Measurements from ENCODE around the gene TENT4B.

TENT4B gene

GRCh38 chr16:50273888-50274325 lies 120.8 kb downstream of the TENT4B start:
- Histone ChIP-seq H3K4me1 (ENCODE audit: control insufficient read depth, insufficient read depth, low read length) (peaks cover 4% of the 10 kb centered on the region), H3K9me3 (ENCODE audit: control insufficient read depth, low read length) (no peaks in the 10 kb centered on the region), H3K27me3 (ENCODE audit: control insufficient read depth, insufficient read depth, low read length) (no peaks in the 10 kb centered on the region), H3K9ac (ENCODE audit: low read length) (peak overlapping the region; percentile 20), H3K4me3 (ENCODE audit: low read length) (no peak overlapping the region), H3K36me3 (ENCODE audit: control insufficient read depth, insufficient read depth, low read length) (no peaks in the 10 kb centered on the region)

GRCh38 chr16:50274326-50275097 lies 121.4 kb downstream of the TENT4B start:
- Histone ChIP-seq H3K9me3 (ENCODE audit: control insufficient read depth, low read length) (no peaks in the 10 kb centered on the region), H3K4me3 (ENCODE audit: low read length) (no peak overlapping the region), H3K27me3 (ENCODE audit: control insufficient read depth, insufficient read depth, low read length) (no peaks in the 10 kb centered on the region), H3K36me3 (ENCODE audit: control insufficient read depth, insufficient read depth, low read length) (no peaks in the 10 kb centered on the region), H3K4me1 (ENCODE audit: control insufficient read depth, insufficient read depth, low read length) (peaks cover 10% of the 10 kb centered on the region), H3K9ac (ENCODE audit: low read length) (peak overlapping the region; percentile 25)

GRCh38 chr16:50275098-50275415 lies 122.0 kb downstream of the TENT4B start:
- Histone ChIP-seq H3K27me3 (ENCODE audit: control insufficient read depth, insufficient read depth, low read length) (no peaks in the 10 kb centered on the region), H3K4me1 (ENCODE audit: control insufficient read depth, insufficient read depth, low read length) (peaks cover 12% of the 10 kb centered on the region), H3K9me3 (ENCODE audit: control insufficient read depth, low read length) (no peaks in the 10 kb centered on the region), H3K36me3 (ENCODE audit: control insufficient read depth, insufficient read depth, low read length) (no peaks in the 10 kb centered on the region), H3K9ac (ENCODE audit: low read length) (no peak overlapping the region), H3K4me3 (ENCODE audit: low read length) (no peak overlapping the region)

- Histone ChIP-seq H3K36me3 (ENCODE audit: control insufficient read depth, insufficient read depth, low read length) (no peaks in the 10 kb centered on the region), H3K4me3 (ENCODE audit: low read length) (no peak overlapping the region), H3K9ac (ENCODE audit: low read length) (no peak overlapping the region), H3K27me3 (ENCODE audit: control insufficient read depth, insufficient read depth, low read length) (no peaks in the 10 kb centered on the region), H3K9me3 (ENCODE audit: control insufficient read depth, low read length) (no peaks in the 10 kb centered on the region), H3K4me1 (ENCODE audit: control insufficient read depth, insufficient read depth, low read length) (peaks cover 12% of the 10 kb centered on the region)
Observed at GRCh38 chr16:50275428-50276325, 122.6 kb downstream of the TENT4B start.

GRCh38 chr16:50276326-50276640 lies 123.2 kb downstream of the TENT4B start:
- Histone ChIP-seq H3K4me1 (ENCODE audit: control insufficient read depth, insufficient read depth, low read length) (peaks cover 12% of the 10 kb centered on the region), H3K9me3 (ENCODE audit: control insufficient read depth, low read length) (no peaks in the 10 kb centered on the region), H3K27me3 (ENCODE audit: control insufficient read depth, insufficient read depth, low read length) (no peaks in the 10 kb centered on the region), H3K9ac (ENCODE audit: low read length) (no peak overlapping the region), H3K36me3 (ENCODE audit: control insufficient read depth, insufficient read depth, low read length) (no peaks in the 10 kb centered on the region), H3K4me3 (ENCODE audit: low read length) (no peak overlapping the region)

GRCh38 chr16:50276801-50277555 lies 123.9 kb downstream of the TENT4B start:
- no peak overlapping the region for H3K4me3 ChIP-seq (ENCODE audit: low read length)
- H3K9ac ChIP-seq (ENCODE audit: low read length): no peak overlapping the region
- H3K4me1 ChIP-seq (ENCODE audit: control insufficient read depth, insufficient read depth, low read length): peaks cover 12% of the 10 kb centered on the region

GRCh38 chr16:50278251-50278650 lies 125.1 kb downstream of the TENT4B start:
- Histone ChIP-seq H3K36me3 (ENCODE audit: control insufficient read depth, insufficient read depth, low read length) (no peaks in the 10 kb centered on the region), H3K27me3 (ENCODE audit: control insufficient read depth, insufficient read depth, low read length) (no peaks in the 10 kb centered on the region), H3K4me3 (ENCODE audit: low read length) (no peak overlapping the region), H3K4me1 (ENCODE audit: control insufficient read depth, insufficient read depth, low read length) (peaks cover 10% of the 10 kb centered on the region), H3K9ac (ENCODE audit: low read length) (no peak overlapping the region), H3K9me3 (ENCODE audit: control insufficient read depth, low read length) (no peaks in the 10 kb centered on the region)

More at GRCh38 chr16:50276801-50277555, 123.9 kb downstream of the TENT4B start:
- H3K36me3 ChIP-seq (ENCODE audit: control insufficient read depth, insufficient read depth, low read length): no peaks in the 10 kb centered on the region
- no peaks in the 10 kb centered on the region for H3K27me3 ChIP-seq (ENCODE audit: control insufficient read depth, insufficient read depth, low read length)
- no peaks in the 10 kb centered on the region for H3K9me3 ChIP-seq (ENCODE audit: control insufficient read depth, low read length)

- peaks cover 22% of the 10 kb centered on the region for H3K4me1 ChIP-seq (ENCODE audit: control insufficient read depth, insufficient read depth, low read length)
- H3K36me3 ChIP-seq (ENCODE audit: control insufficient read depth, insufficient read depth, low read length): no peaks in the 10 kb centered on the region
- no peaks in the 10 kb centered on the region for H3K27me3 ChIP-seq (ENCODE audit: control insufficient read depth, insufficient read depth, low read length)
- H3K4me3 ChIP-seq (ENCODE audit: low read length): no peak overlapping the region
- no peak overlapping the region for H3K9ac ChIP-seq (ENCODE audit: low read length)
- H3K9me3 ChIP-seq (ENCODE audit: control insufficient read depth, low read length): no peaks in the 10 kb centered on the region
Observed at GRCh38 chr16:50279504-50279865, 126.4 kb downstream of the TENT4B start.

GRCh38 chr16:50280932-50281331 lies 127.8 kb downstream of the TENT4B start:
- H3K36me3 ChIP-seq (ENCODE audit: control insufficient read depth, insufficient read depth, low read length): no peaks in the 10 kb centered on the region
- H3K4me1 ChIP-seq (ENCODE audit: control insufficient read depth, insufficient read depth, low read length): peaks cover 26% of the 10 kb centered on the region
- H3K27me3 ChIP-seq (ENCODE audit: control insufficient read depth, insufficient read depth, low read length): no peaks in the 10 kb centered on the region
- no peak overlapping the region for H3K9ac ChIP-seq (ENCODE audit: low read length)
- H3K9me3 ChIP-seq (ENCODE audit: control insufficient read depth, low read length): no peaks in the 10 kb centered on the region
- H3K4me3 ChIP-seq (ENCODE audit: low read length): no peak overlapping the region
